GM19351 (cell line): ENCODE results near the gene SLC44A4.
"Not testable (repeated sequence)": the region's sequence is repeated elsewhere in the genome, so short reads cannot be mapped to it uniquely, and the experiment has no call there.

Experiments used
- ATAC-seq: cut with Tn5 transposase; IDR thresholded peaks from one replicate; pipeline ENCODE4 v1.9.1; 2021; ENCODE audit warnings: mild to moderate bottlenecking, moderate library complexity; ENCODE audit not compliant: unreplicated experiment

SLC44A4 gene

GRCh38 chr6:31878726-31879125, at the start of gene SLC44A4:
SLC44A4 (minus strand) TSS chr6:31878997; CDS start chr6:31878980, 17 bp downstream.
- ATAC-seq, result no peak

GRCh38 chr6:31928672-31928939, 49.8 kb upstream of the SLC44A4 start:
- no peak for ATAC-seq

- no peak for ATAC-seq
Observed at GRCh38 chr6:31927863-31928671, 49.3 kb upstream of the SLC44A4 start.

- no peak for ATAC-seq
Observed at GRCh38 chr6:31927242-31927862, 48.6 kb upstream of the SLC44A4 start, which contains the start of gene C2. C2 (plus strand) TSS chr6:31927717; CDS start chr6:31927753, 36 bp downstream.

DNA sequence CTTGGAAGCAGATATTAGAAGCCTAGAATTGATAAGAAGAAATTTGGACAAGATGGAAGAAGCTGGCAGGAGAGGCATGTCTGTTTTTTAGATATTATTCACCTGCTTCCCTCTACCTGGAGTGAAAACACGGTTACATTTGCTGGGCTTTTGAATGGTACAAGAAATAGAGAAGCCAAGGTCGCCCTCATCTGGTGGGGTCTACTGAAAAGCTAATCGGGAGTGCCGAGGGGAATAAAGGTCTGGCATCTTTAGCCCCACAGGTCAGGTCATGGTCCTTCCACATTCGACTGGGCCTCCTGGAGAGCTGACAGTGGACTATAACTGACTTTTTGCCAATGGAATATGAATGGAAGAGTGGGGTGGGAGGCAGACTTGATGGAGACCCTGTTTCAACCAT, 44.1 kb upstream of the SLC44A4 start:
- ATAC-seq, result no peak

GRCh38 chr6:31920811-31921210, 42.0 kb upstream of the SLC44A4 start:
- ATAC-seq, result no peak

DNA sequence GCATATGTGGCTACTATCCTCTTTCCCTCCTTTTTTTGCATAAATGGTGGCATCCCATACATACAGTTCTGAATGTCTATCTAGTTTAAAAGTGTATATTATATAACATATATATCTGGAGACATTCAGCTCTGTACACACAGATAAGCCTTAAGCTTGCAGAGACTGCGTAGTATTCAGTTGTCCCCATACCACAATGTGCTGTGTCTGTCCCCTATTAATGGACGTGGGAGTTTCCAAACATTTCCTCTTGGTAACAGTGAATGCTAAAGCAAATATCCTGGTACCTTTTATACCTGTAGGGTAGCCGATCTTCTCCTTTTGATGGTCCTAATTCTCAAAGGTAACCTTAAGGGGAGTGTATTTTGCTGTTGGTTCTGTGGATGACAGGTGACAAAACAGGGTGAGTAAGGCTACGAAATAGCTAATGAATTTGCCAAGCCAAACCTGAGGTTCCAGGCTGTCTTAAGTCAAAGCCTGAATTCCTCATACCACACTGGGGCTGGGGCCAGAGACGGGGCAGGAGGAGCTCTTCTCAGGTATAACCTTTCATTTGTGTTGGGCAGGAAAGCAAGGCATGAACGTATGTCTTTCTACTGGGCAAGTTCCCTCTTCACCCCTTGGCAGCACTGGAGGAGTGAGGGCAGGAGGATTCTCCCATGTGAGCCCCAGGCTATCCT, 41.0 kb upstream of the SLC44A4 start:
- ATAC-seq, result no peak

GRCh38 chr6:31918069-31918720, 39.4 kb upstream of the SLC44A4 start:
- ATAC-seq, result no peak

GRCh38 chr6:31915756-31916155, 37.0 kb upstream of the SLC44A4 start:
- no peak for ATAC-seq

DNA sequence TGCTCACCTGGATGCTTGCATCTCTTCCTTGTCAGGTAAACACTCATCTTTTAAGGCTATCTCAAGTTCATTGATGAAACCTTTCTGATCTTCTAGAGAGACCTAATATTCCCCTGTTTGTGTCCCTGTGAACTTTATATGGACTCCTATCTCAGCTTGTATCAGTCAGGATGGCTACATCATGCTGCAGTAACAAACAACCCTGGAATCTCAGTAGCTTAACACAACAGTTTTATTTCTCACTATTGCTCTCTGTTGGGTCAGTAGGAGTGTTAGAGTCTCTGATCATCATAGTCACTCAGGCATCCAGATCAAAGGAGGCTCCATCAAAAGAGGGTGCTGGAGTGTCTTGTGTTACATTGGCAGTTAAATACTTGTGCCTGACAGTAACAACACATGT, 36.6 kb upstream of the SLC44A4 start:
- no peak for ATAC-seq

GRCh38 chr6:31911826-31912585, 33.2 kb upstream of the SLC44A4 start:
- no peak for ATAC-seq

- not testable (repeated sequence) for ATAC-seq
Observed at GRCh38 chr6:31909298-31909697, 30.5 kb upstream of the SLC44A4 start.

DNA sequence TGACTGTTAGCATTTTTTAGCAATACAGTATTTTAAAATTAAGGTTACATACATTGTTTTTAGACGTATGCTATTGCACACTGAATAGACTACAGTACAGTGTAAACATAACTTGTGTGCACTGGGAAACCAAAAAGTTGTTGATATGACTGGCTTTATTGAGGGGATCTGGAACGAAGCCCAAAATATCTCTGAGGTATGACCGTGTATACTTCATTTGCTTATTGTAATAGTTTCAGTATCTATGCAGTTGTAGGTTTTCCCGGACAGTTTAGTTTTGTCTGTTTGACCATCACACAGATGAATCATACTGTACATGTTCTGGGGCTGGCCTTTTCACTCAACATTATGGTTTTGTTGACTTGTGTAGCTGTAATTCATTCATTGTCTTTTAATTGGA, 30.0 kb upstream of the SLC44A4 start:
- ATAC-seq, result peak; percentile 85

- ATAC-seq, result not testable (repeated sequence)
Observed at GRCh38 chr6:31908255-31908654, 29.5 kb upstream of the SLC44A4 start.

DNA sequence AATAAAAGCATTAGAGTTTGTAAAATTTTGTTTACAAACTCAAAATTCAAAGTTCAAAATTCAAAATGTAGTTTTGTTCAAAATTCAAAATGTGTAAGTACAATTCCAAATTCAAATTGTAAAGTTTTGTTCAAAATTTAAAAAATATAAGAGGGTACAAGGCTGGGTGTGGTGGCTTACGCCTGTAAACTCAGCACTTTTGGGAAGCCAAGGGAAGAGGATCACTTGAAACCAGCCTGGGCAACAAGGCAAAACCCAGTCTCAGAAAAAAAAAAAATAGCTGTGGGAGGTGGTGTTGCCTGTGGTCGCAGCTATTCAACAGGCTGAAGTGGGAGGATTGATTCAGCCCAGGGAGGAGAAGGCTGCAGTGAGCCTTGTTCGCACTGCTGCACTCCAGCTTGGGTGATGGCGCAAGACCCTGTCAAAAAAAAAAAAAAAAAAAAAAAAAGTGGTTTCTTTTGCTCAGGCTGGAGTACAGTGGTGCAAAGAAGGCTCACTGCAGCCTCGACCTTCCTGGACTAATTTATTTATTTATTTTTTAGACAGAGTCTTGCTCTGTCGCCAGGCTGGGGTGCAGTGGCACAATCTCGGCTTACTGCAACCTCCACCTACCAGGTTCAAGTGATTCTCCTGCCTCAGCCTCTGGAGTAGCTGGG, 28.5 kb upstream of the SLC44A4 start:
- ATAC-seq, result no peak

DNA sequence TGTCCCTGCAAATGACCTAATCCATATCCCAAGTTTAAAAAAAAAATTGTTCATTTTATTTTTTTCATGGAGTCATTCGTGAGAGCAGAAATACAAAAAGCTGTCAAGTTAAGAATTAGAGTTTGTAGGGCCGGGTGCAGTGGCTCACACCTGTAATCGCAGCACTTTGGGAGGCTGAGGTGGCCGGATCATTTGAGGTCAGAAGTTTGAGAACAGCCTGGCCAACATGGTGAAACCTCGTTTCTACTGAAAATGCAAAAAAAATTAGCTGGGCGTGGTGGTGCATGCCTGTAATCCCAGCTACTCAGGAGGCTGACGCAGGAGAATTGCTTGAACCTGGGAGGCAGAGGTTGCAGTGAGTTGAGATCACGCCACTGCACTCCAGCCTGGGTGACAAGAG, 27.9 kb upstream of the SLC44A4 start:
- not testable (repeated sequence) for ATAC-seq

DNA sequence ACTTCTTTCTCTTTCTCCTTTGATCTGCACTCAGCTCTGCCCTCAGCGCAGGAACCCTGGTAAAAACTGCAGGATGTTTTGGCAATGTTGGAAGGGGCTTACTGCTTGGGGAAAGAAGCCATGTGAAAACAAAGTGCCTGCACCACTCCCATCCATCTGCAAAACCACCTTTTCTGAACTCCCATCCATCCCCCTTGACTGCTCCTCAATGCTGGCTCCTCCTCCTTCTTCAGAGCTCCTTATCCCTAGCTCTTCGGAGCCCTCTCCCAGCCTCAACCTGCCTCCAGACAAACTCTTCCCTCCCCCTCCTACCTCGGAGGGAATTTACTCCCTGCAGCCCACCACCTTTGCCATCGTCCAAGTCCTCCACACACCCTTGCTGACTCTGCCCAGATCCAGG, 27.3 kb upstream of the SLC44A4 start:
- ATAC-seq, result no peak

DNA sequence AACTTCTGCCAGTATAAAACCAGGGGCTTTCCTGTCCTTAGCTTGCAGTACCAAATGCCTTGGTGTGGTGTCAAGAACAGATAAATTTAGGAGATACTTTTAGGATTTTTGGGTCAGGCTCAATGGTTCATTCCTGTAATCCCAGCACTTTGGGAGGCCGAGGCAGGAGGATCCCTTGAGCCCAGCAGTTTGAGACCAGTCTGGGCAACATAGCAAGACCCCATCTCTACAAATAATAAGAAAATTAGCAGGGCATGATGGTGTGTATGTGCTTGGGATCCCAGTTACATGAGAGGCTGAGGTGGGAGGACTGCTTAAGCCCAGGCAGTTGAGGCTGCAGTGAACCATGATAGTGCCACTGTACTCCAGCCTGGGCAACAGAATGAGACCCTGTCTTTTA, 26.2 kb upstream of the SLC44A4 start:
- no peak for ATAC-seq

- ATAC-seq, result no peak
Observed at GRCh38 chr6:31903957-31904356, 25.2 kb upstream of the SLC44A4 start.

DNA sequence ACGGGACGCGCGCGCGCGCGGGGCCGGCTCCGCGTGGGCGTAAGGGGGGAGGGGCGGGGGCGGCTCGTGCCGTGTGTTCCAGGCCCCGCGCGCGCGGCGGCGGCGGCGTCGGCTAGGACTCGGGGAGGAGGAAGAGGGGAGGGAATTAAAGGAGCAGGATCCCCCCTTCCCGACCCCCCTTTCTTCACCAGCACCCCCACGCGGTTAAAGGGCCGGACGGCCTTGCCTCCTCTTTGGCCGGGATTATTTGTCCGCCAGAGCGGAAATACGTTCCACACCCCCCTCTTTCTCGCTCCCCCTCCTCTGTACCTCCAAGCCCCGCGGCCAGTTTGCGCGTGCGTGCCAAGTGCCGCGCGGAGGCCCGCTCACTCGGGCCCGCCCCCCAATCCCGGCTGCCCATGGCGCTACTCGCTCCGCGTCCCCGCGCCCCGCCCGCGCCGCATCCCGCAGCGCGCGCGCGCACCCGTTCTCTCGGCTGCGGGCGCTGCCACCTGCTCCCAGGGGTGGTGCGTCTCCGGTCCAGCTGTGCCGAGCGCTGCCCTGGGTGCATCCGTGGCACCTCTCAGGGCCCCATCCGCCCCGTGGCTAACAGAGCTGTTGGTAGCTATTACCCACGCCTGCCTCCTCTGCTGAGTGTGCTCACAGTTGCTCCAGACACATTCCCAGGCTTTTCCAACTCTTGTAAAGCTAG, 23.3 kb upstream of the SLC44A4 start, which contains the start of gene ZBTB12:
Gene ZBTB12 (minus strand): TSS at position 134 of the 691 bp plus-strand sequence. CDS start 781 bp downstream, outside the sequence.
- peak; percentile 53 for ATAC-seq
